ENCODE measurements around the gene PLA2G12B.
"Not testable (repeated sequence)": the region's sequence is repeated elsewhere in the genome, so short reads cannot be mapped to it uniquely, and the experiment has no call there.

Gene PLA2G12B

DNA sequence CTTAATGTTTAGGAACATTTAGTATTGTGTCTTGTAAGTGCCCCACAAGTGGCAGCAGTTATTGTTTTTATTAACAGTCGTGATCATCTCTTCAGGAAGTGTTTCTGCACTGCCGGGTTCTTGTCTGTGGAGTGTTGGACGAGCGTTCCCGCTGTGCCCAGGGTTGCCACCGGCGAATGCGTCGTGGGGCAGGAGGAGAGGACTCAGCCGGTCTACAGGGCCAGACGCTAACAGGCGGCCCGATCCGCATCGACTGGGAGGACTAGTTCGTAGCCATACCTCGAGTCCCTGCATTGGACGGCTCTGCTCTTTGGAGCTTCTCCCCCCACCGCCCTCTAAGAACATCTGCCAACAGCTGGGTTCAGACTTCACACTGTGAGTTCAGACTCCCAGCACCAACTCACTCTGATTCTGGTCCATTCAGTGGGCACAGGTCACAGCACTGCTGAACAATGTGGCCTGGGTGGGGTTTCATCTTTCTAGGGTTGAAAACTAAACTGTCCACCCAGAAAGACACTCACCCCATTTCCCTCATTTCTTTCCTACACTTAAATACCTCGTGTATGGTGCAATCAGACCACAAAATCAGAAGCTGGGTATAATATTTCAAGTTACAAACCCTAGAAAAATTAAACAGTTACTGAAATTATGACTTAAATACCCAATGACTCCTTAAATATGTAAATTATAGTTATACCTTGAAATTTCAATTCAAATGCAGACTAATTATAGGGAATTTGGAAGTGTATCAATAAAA lies 22.2 kb downstream of the PLA2G12B start:
- DNase-seq: no peak

DNA sequence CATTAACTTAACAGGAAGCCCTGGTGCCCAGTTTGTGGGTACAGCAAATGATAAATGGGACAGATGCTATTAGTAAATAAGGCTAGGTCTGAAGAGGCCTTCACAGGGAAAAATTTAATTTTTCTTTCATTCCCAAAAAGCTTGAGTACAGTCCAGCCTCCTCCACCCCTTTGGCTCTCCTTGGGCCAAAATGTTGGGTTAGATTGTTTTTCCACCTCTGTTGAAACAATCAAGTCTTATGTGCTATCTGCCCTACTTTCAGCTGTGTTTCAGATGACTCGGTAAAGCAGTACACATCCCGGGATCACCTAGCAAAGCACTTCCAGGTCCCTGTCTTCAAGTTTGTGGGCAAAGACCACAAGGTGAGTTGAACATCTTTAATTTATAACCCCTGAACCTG lies 24.3 kb downstream of the PLA2G12B start:
- DNase-seq: no peak

DNA sequence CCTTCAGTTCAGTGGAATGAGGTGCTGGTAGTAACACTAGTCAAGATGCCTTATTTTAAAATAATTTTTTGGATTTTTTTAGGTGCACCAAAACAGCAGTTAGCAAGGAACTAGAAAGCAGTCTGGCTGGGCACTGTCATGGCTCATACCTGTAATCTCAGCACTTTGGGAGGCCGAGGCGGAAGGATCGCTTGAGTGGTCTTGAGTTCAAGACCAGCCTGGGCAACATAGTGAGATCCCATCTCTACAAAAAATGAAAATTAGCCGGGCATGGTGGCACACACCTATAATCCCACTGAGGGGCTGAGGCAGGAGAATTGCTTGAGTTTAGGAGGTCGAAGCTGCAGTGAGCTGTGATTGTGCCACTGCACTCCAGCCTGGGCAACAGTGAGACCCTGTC lies 25.8 kb downstream of the PLA2G12B start:
- DNase-seq: no peak

DNA sequence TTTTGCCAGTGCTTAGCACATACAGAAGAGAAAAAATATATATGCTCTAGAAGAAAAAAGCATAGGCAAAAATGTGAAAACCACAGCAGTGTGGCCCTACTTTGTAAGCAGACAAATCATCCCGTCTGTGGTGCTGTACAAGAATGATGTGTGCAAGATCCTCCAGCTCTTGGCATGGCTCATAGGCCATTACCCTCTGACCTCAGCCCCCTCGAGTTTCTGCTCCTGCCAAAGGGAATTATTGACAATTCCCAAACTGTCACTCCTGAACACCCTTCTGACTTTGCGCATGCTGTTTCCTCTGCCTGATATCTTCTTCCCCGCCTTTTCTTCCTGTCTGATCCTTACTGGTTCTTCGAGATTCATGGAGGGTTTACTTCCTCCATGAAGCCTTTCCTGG lies 27.1 kb downstream of the PLA2G12B start:
- DNase-seq: no peak

DNA sequence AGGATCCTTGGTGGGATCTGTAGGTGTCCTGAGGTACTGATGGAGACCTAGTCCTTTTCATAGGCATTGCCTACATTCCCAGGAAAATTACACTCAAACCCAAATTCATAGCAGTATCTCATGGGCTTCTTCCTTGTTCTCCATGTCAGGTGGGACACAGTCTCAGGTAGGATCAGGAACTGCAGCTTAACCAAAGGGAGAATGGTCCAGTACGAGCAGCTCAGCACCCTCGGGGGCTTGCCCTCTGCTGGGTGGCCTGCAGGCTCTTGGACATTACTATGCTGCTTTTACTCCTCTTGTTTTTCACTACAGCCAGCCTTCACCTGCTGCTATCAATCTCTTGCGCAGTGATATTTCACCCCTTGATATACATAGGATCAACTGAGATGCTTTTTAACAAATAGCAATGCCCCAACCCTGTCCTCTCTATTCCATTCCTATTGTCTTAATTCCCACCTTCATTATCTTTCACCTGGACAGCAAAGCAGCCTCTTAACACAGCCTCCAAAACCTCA lies 28.6 kb downstream of the PLA2G12B start:
- DNase-seq: no peak

DNA sequence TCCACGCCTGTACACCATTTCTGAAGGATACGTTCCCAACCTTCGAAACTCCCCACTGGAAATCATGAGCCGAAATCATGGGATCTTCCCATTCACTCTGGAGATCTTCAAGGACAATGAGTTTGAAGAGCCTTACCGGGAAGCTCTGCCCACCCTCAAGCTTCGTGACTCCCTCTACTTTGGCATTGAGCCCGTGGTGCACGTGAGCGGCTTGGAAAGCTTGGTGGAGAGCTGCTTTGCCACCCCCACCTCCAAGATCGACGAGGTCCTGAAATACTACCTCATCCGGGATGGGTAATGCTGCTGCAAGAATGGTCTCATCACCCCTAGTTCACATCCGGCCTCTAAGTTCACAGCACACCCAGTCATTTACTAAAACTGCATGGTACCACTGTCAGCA lies 30.3 kb downstream of the PLA2G12B start:
- no peak for DNase-seq

DNA sequence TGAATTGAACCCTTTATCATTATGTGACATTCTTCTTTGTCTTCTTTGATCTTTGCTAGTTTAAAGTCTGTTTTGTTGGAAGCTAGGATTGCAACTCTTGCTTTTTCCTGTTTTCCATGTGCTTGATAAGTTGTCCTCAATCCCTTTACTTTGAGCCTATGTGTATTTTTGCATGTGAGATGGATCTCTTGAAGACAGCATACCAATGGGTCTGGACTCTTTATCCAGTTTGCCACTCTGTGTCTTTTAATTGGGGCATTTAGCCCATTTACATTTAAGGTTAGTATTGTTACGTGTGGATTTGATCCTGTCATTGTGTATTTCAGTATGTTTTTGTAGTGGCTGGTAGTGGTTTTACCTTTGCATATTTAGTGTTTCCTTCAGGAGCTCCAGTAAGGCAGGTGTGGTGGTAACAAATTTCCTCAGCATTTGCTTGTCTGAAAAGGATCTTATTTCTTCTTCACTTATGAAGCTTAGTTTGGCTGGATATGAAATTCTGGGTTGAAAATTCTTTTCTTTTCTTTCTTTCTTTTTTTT lies 33.4 kb downstream of the PLA2G12B start:
- DNase-seq: not testable (repeated sequence)

DNA sequence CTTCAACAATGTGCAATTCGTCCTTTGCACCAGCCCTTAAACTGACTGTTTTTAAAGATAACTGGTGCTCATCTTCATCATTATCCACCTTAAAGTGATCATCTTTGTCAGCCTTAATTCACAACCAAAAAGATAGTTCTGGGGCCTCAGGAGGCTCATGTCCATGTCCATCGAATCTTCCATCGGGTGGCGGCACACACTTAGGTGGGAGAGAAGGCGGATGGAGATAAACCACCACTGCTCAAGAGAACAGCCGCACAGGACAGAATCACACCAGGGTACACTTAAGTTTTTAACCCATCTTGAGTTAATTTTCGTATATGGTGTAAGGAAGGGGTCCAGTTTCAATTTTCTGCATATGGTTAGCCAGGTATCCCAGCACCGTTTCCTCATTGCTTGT lies 36.3 kb downstream of the PLA2G12B start:
- DNase-seq: no peak

DNA sequence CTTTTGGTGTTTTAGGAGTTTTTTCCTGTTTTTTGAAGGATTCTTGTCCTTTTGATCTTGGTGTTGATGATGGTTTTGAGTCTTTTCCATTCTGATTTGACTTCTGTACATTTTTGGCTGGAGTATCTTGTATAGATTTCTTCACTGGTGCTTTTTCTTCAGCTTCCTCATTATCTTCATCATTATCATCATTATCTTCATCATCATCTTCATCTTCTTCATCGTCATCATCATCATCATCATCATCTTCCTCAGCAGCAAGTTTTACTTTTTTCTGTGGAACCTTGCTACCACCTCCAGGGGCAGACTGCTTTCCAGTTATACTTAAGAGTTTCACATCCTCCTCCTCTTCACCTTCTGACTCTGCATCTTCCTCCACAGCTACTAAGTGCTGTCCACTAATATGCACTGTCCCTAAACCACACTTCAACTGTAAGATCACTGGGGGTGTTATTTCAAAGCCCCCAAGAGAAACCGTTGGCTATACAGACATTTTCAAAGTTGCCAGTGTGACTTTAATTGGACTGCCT lies 36.7 kb downstream of the PLA2G12B start:
- not testable (repeated sequence) for DNase-seq

DNA sequence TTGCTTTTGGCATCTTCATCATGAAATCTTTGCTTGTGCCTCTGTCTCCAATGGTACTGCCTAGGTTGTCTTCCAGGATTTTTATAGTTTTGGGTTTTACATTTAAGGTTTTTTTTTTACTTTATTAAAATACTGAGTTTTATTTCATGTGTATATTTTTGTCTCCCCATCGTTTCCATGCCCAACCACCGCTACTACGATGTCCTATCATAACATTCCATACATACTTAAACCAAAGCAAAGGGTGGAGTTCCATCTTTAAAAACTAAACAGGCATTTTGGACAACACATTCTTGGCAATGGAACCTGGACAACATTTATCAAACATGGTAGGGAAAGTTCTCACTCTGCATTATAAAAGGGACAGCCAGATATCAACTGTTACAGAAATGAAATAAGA lies 37.4 kb downstream of the PLA2G12B start:
- DNase-seq: not testable (repeated sequence)

DNA sequence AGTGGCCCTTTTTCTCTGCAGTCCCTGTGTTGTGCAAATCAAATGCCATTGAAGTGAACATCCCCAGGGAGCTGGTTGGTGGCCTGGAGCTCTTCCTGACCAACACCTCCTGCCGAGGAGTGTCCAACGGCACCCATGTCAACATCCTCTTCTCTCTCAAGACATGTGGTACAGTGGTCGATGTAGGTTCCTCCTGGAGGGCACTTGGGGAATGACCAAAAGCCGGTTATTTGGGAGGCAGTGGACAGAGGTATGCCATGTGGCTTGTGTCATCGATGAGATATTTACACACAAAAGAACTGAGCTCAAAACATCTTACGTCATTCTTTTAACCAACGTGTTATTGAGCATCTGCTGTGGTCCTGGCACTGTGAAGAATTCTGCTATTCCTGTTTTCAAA lies 41.3 kb downstream of the PLA2G12B start:
- DNase-seq: no peak

DNA sequence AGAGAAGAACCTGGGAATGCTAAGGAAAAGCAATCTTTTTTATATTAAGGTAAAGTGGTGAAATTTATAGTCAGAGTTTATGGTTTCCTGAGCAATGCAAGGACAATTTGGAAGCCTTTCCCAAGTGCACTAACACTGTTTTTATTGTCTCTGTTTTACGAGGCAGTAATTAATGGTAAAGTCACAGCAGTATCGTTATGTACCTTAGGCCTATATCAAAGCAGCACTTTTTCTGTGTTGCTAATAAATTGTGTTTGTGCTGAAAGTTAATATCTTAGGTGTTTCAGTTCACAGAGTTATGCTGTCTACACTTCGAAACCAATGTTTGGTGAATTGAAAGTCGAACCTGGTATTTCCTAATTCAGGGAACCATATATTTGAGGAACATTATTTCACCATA lies 41.9 kb downstream of the PLA2G12B start:
- DNase-seq: no peak

DNA sequence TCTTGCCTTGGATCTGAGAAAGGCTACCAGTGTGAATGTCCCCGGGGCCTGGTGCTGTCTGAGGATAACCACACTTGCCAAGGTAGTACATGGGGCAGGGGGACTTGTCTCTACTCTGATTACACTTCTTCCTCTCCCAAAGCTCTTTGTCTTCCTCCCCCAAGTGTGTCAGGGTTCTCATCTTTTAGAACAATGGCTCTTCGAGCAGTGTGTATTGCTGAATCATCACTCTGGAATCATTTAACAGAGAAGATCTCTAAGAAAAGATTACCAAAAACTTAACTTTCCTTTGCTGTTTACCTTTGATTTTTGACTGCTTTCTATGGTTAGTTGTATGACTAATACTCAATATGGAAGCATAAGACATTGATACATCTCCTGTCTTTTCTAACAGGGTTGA lies 42.8 kb downstream of the PLA2G12B start:
- no peak for DNase-seq

DNA sequence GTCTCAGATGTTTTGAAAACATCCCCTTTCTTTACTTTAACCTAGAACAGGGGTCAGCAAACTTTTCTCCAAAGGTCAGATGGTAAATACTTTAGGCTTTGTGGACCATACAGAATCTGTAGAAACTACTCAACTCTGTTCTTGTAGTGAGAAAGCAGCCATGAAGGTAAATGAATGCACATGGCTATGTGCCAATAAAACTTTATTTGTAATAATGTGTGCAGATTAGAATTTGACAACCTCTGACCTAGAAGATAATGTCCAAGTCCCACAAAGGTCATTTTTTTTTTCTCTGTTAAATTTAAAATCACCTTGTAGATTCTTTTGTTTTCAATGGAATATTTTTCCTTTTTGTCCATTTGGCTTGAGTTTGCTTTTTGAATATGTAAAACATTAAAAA lies 43.9 kb downstream of the PLA2G12B start:
- no peak for DNase-seq

DNA sequence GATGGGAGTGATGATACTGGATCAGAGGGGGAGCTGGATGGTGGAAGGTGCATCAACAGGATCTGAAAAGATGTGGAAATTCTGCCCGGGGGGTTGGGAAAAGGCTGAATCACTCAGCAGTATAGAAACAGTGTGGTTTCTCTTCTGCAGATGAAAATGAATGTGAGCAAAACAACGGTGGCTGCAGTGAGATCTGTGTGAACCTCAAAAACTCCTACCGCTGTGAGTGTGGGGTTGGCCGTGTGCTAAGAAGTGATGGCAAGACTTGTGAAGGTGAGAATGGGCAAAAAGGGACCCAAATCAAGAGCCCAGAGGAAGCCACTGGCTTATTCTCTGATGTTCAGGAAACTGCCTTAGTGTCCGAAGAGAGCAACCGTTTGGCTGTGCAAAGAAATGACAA lies 48.2 kb downstream of the PLA2G12B start:
- no peak for DNase-seq

DNA sequence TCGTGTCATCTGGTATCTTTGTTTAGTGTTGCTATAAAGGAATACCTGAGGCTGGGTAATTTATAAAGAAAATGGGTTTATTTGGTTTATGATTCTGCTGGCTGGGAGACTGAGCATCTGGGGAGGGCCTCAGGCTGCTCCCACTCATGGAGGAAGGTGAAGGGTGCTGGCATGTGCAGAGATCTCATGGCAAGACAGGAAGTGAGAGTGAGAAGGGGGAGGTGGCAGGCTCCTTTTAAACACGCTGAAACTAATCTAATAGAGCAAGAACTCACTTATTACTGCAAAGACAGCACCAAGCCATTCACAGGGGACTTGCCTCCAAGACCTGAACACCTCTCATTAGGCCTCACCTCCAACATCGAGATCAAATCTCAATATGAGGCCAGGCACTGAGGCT lies 49.8 kb downstream of the PLA2G12B start:
- DNase-seq: no peak

DNA sequence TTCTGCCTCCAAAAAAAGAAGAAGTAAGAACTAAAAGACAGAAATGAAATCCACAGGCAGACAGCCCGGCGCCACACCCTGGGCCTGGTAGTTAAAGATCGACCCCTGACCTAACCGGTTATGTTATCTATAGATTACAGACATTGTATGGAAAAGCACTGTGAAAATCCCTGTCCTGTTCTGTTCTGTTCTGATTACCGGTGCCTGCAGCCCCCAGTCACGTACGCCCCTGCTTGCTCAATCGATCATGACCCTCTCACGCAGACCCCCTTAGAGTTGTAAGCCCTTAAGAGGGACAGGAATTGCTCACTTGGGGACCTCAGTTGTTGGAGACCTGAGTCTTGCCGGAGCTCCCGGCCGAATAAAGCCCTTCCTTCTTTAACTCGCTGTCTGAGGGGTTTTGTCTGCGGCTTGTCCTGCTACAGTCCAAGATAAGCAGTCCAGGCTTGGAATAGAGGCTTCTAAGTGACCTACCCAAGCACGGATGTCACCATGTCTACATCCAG lies 50.6 kb downstream of the PLA2G12B start:
- DNase-seq: not testable (repeated sequence)

DNA sequence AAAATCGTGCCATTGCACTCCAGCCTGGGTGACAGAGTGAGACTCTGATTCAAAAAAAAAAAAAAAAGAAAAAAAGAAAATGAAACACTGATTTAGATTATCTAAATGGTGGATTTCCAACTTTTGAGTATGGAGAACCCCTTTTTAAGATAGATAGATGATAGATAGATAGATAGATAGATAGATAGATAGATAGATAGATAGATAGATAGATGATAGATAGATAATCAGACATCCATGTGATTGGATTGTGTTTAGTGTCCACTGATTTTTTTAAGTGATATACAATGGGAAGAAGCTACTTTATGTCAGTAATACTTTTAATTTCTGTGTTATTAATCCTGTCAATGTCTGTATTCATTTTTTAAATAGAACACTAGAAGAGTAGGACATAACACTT lies 55.1 kb downstream of the PLA2G12B start:
- DNase-seq: no peak

DNA sequence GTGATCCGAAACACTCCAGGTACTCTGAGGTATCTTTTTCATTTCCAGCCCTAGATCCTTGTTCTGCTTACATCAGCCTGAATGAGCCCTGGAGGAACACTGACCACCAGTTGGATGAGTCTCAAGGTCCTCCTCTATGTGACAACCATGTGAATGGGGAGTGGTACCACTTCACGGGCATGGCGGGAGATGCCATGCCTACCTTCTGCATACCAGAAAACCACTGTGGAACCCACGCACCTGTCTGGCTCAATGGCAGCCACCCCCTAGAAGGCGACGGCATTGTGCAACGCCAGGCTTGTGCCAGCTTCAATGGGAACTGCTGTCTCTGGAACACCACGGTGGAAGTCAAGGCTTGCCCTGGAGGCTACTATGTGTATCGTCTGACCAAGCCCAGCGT lies 56.0 kb downstream of the PLA2G12B start:
- DNase-seq: no peak

DNA sequence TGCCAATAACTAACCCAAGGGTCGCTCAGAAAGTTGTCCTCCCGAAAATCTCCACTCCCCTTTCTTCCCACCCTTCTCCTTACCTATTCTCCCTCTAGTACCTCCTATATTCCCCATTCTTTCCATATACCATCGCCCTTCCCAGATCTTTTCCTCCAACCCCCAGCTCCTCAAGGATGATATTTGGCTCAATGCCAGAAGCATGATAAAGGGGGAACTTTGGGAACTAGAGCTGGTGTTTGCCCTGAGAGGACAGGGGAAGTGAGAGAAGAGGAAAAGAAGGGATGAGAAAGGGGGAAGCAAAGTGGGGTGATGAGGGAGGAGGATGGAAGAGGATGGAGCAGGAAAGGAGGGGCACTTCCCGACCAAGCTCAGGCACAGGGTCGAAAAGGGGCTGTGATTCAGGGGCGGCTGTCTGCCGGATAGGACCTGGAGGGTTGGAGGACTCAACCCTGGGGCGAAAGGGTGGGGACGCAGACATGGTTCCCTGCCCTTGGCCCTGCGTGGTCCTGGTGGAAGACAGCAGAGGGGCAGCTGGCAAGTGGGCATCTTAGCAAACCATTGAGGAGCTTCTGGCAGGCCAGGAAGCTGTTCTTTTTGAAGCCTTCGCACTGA lies 59.3 kb downstream of the PLA2G12B start:
- DNase-seq: no peak

DNA sequence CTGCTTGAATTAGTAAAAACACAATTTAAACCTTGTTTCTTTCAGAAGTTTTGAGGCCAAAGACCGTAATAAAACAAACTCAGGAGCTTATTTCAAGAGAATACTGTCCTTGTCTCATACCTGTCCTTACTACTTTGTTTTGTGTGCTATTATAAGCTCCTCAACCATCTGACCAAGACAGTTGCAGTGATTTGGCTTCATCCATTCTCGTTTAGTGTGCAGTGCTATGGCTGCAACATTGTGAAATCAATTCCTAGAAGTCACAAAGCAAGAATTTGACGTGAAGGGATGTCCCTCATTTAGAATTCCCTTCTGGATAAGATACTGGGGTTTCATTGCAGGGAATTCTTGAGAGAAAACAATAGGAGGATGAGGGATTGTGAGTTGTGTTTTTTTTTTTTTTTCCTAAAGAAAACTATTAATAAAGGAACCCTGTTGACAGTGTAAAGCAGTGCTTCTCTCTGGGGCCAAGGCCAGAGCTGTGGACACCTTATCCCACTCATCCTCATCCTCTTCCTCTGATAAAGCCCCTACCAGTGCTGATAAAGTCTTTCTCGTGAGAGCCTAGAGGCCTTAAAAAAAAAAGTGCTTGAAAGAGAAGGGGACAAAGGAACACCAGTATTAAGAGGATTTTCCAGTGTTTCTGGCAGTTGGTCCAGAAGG lies 61.3 kb downstream of the PLA2G12B start, which contains the start of gene OIT3:
Gene OIT3 (plus strand): TSS at position 604 of the 663 bp plus-strand sequence. CDS start 60 bp downstream, outside the sequence.
- no peak for DNase-seq

DNA sequence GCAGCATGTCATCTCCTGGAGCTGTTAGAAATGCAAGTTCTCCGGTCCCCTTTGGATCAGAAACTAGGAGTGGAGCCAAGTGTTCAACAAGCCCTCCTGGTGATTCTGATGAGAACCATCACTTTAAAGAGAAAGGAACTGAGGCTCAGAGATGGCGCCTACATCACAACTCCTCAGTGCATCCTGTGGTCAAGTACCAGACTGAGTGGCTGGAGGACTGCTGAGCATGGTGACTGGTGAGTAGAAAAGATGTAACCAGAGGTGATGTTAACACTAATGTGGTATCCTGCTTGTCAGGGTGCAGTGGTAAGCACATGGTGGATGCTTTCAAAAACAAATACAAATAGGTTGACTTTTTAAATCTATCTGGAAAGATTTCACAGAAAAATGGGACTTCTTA lies 64.5 kb downstream of the PLA2G12B start:
- DNase-seq: no peak

DNA sequence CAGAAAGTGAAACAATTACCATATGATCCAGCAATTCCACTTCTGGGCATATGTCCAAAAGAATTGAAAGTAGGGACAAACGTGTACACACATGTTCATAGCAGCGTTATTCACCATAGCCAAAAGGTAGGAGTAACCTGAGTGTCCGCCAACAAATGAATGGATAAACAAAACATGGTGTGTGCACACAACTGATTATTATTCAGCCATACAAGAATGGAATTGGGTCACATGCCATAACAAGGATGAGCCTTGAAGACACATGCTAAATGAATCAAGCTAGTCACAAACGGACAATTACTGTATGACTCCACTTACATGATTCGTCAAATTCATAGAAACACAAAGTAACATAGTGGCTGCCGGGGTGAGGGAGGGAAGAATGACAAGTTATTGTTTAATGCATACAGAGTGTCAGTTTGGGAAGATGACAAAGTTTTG lies 65.2 kb downstream of the PLA2G12B start:
- no peak for DNase-seq
